Lower leg skin (tissue), 3 donors: ENCODE measurements around the gene TJAP1.

Source experiments
- POLR2A ChIP-seq, 2 donors: fragments of 450-650 bp; IDR thresholded peaks; one replicate each; pipeline ENCODE4 v1.6.1; 2016 to 2017; ENCODE audit warnings: antibody characterized with exemption in 2 of 2, mild to moderate bottlenecking in 1 of 2, moderate library complexity in 1 of 2
- TF ChIP-seq, protein P1 (sequence below), 3 donors: fragments of 450-650 bp; IDR thresholded peaks; one replicate each; pipeline ENCODE4 v1.5.1; 2016; ENCODE audit warnings: antibody characterized with exemption in 3 of 3, mild to moderate bottlenecking in 3 of 3, moderate library complexity in 2 of 3

DNA sequence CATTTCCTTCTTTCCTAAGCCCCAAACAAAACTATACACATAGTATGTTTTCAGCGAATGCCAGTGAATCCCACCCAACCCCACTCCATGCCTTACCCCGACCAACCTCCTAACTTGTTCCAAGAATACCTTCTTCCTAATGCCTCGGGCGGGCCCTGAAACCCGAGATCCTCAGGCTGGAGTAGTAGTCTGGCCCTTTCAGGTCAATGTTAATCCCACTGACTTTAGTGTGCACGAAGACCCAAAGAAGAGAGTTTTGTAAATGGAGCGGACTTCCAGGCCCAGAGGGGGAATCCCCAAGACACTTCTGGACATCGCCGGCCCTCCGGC is 39.0 kb downstream of the TJAP1 start:
- TF ChIP-seq, protein P1, sequence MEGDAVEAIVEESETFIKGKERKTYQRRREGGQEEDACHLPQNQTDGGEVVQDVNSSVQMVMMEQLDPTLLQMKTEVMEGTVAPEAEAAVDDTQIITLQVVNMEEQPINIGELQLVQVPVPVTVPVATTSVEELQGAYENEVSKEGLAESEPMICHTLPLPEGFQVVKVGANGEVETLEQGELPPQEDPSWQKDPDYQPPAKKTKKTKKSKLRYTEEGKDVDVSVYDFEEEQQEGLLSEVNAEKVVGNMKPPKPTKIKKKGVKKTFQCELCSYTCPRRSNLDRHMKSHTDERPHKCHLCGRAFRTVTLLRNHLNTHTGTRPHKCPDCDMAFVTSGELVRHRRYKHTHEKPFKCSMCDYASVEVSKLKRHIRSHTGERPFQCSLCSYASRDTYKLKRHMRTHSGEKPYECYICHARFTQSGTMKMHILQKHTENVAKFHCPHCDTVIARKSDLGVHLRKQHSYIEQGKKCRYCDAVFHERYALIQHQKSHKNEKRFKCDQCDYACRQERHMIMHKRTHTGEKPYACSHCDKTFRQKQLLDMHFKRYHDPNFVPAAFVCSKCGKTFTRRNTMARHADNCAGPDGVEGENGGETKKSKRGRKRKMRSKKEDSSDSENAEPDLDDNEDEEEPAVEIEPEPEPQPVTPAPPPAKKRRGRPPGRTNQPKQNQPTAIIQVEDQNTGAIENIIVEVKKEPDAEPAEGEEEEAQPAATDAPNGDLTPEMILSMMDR (IDR thresholded peaks at IDR 0.05) = no peak
- no peak for TF ChIP-seq POLR2A (IDR thresholded peaks at IDR 0.05)
